ENCODE measurements around the gene MS4A13. TPM values are rescaled to one million over a fixed set of nuclear protein-coding genes. Genes with fewer than 3 reads are reported as not detected.
A peak's percentile ranks its signal among the peaks of the same experiment; 100 is the strongest.

Gene MS4A13, protein sequence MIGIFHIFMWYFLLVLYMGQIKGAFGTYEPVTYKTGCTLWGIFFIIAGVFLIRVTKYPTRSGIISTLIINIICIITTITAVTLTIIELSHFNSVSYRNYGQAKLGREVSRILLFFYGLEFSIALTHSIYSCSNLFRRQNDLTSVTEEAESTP
- total RNA-seq (not detected), polyA plus RNA-seq (not detected)
- long read RNA-seq, donor 1 = 0 reads
- long read RNA-seq, donor 2 = 0 reads
- long read RNA-seq, donor 3 = 0 reads
- long read RNA-seq, donor 4 = 0 reads
- long read RNA-seq, donor 5 = 0 reads
- long read RNA-seq, donor 6 = 0 reads
- long read RNA-seq, donor 7 = 0 reads
- long read RNA-seq, donor 8 = 0 reads
- long read RNA-seq, donor 9 = 0 reads
- long read RNA-seq, donor 10 = 0 reads

DNA sequence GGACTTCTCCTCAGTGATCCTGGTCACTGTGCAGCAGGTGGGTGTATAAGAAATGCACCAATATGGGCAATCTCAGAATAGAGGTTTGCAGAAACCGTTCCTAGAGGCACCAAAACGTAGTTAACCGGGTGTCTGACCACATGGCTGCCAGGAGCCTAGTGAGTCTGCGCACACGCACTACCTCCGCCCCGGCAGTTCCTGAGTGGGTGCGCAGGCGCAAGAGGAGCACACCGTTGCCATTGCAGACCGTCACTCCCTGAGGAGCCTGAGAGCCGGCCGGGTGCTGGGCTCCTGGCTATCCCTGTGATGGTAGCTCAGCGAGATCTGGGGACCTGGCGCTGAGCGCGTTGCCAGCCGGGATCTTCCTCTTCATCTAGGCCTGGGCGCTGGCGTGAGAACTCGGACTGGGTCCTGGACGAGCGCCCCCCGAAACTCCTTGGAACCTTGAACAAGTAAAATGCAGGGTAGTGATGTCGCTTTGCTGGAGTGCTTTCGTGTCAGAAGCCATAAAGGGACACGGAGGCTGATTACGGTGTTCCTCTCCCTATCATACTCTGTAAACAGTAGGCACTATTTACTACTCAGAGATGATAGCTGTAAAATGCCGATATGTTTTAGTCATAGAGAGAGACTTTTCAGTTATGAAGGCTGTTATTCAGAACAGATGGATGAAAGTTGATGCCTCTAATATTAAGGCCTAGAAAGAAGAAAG, at the start of gene MS4A13:
Gene MS4A13, plus strand, starts transcription at position 249 of the 712 bp plus-strand sequence. CDS start 2,692 bp downstream, outside the sequence.
- no peak within 1 kb of the TSS for H3K27ac ChIP-seq
- WGBS, 5 donors = 92 to 96% (median 94%) methylated on average over 28 to 29 of the region's 29 CpGs
- intact Hi-C loops (cut with DNase I; ENCODE audit: low total_unique reads) = no loop called here
- TF ChIP-seq, protein P1, sequence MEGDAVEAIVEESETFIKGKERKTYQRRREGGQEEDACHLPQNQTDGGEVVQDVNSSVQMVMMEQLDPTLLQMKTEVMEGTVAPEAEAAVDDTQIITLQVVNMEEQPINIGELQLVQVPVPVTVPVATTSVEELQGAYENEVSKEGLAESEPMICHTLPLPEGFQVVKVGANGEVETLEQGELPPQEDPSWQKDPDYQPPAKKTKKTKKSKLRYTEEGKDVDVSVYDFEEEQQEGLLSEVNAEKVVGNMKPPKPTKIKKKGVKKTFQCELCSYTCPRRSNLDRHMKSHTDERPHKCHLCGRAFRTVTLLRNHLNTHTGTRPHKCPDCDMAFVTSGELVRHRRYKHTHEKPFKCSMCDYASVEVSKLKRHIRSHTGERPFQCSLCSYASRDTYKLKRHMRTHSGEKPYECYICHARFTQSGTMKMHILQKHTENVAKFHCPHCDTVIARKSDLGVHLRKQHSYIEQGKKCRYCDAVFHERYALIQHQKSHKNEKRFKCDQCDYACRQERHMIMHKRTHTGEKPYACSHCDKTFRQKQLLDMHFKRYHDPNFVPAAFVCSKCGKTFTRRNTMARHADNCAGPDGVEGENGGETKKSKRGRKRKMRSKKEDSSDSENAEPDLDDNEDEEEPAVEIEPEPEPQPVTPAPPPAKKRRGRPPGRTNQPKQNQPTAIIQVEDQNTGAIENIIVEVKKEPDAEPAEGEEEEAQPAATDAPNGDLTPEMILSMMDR (IDR thresholded peaks at IDR 0.05) = no peak
- TF ChIP-seq POLR2A (IDR thresholded peaks at IDR 0.05) (no peak), EP300 (IDR thresholded peaks at IDR 0.05) (no peak), POLR2AphosphoS5 (IDR thresholded peaks at IDR 0.05) (no peak)
- H3K36me3 ChIP-seq = no peaks in the 10 kb centered on the region
- peaks cover 0 to 3% (median under 1%) of the 10 kb centered on the region in 4 donors for H3K9me3 ChIP-seq
- no peak for DNase-seq
- peaks cover 0 to under 1% (median 0%) of the 10 kb centered on the region in 3 donors for H3K27me3 ChIP-seq
- H3K4me1 ChIP-seq = no peaks in the 10 kb centered on the region
- H3K4me3 ChIP-seq = no peak within 1 kb of the TSS

DNA sequence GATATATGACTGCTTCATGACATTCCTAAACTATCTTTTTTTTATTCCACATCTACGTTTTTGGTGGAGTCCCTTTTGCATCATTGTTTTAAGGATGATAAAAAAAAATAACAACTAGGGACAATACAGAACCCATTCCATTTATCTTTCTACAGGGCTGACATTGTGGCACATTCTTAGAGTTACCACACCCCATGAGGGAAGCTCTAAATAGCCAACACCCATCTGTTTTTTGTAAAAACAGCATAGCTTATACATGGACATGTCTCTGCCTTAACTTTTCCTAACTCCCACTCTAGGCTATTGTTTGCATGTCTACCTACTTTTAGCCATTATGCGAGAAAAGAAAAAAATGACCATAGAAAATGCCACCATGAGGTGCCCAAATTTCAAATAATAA, 46.4 kb upstream of the MS4A13 start:
- intact Hi-C loops (cut with DNase I; ENCODE audit: low total_unique reads) = no loop called here
- TF ChIP-seq EP300 (IDR thresholded peaks at IDR 0.05) (no peak), POLR2AphosphoS5 (IDR thresholded peaks at IDR 0.05) (no peak), POLR2A (IDR thresholded peaks at IDR 0.05) (no peak)
- TF ChIP-seq, protein P1 (IDR thresholded peaks at IDR 0.05) = no peak
- 61 to 71% (median 64%) methylated on average over 2 of the region's 2 CpGs for WGBS, 5 donors
- Histone ChIP-seq H3K36me3 (no peaks in the 10 kb centered on the region), H3K4me3 (no peak overlapping the region), H3K27me3 (no peaks in the 10 kb centered on the region), H3K27ac (no peak overlapping the region), H3K9me3 (no peaks in the 10 kb centered on the region), H3K4me1 (no peaks in the 10 kb centered on the region)
- no peak for DNase-seq

DNA sequence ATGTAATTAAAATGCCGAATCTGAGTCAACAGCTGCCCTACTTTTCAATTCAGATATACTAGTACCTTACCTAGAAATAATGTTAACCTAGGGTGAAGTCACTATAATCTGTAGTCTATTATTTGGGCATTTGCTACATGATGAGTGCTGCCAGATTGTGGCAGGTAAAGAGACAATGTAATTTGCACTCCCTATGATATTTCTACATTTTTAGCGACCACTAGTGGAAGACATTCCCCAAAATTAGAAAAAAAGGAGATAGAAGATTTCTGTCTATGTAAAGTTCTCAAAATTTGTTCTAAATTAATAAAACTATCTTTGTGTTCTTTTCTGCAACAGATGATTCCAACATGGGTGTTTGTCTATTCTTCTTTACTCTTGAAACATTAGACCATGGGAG, 45.5 kb upstream of the MS4A13 start:
- intact Hi-C loops (cut with DNase I; ENCODE audit: low total_unique reads) = no loop called here
- H3K4me1 ChIP-seq = no peaks in the 10 kb centered on the region
- WGBS, 5 donors = 54 to 73% (median 66%) methylated on average over 2 of the region's 2 CpGs

DNA sequence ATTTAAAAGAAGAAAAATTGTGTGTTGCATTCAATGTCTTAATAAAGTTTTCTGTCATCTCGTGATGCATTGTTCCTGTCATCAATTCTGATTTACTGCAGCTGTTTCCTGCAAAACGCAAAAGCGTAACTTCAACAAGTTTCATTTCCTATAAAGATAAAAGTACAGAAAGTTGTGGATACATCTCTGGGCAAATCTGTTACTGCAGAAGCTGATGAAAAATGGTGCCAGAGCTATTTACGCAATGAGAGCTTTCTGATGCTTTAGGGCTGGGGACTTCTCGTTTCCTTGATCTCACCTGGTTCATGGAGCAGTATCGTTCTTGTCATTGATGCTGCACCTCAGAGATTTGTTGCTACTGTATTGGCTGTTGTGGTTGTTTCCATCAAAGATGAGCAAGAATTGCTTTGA, 38.2 kb upstream of the MS4A13 start:
- Histone ChIP-seq H3K9me3 (no peaks in the 10 kb centered on the region), H3K4me3 (no peak overlapping the region), H3K27me3 (no peaks in the 10 kb centered on the region), H3K36me3 (no peaks in the 10 kb centered on the region), H3K27ac (no peak overlapping the region), H3K4me1 (no peaks in the 10 kb centered on the region)
- WGBS, 5 donors = 67 to 77% (median 72%) methylated on average over 6 of the region's 6 CpGs
- intact Hi-C loops (cut with DNase I; ENCODE audit: low total_unique reads) = no loop called here
- TF ChIP-seq EP300 (IDR thresholded peaks at IDR 0.05) (no peak), POLR2A (IDR thresholded peaks at IDR 0.05) (no peak), POLR2AphosphoS5 (IDR thresholded peaks at IDR 0.05) (no peak)
- TF ChIP-seq, protein P1 (IDR thresholded peaks at IDR 0.05) = no peak
- peak in 1 of 2 donors; percentile 24 for DNase-seq

More for the DNA sequence above, 45.5 kb upstream of the MS4A13 start:
- H3K9me3 ChIP-seq = no peaks in the 10 kb centered on the region
- no peak overlapping the region for H3K4me3 ChIP-seq
- DNase-seq = no peak
- TF ChIP-seq POLR2A (IDR thresholded peaks at IDR 0.05) = no peak
- TF ChIP-seq EP300 (IDR thresholded peaks at IDR 0.05) = no peak
- TF ChIP-seq, protein P1 (IDR thresholded peaks at IDR 0.05) = no peak
- no peak for TF ChIP-seq POLR2AphosphoS5 (IDR thresholded peaks at IDR 0.05)
- H3K27ac ChIP-seq = no peak overlapping the region
- no peaks in the 10 kb centered on the region for H3K36me3 ChIP-seq
- H3K27me3 ChIP-seq = no peaks in the 10 kb centered on the region
